Liver (tissue), 9 donors: ENCODE measurements around the gene PHLPP1. TPM values are rescaled to one million over a fixed set of nuclear protein-coding genes. Genes with fewer than 3 reads are reported as not detected.

ENCODE experiments used
- DNase-seq: peaks from one replicate; pipeline ENCODE4 v3.0.0-alpha.2; 2017; ENCODE audit warnings: low spot score
- H3K27ac ChIP-seq, 2 donors: one replicate each; pipeline ENCODE4 v1.7.0; 2013; ENCODE audit warnings: inconsistent platforms in 2 of 2, low read length in 2 of 2, control low read depth in 1 of 2, low read depth in 1 of 2, mild to moderate bottlenecking in 1 of 2
- H3K27me3 ChIP-seq, 4 donors: one replicate each; pipeline versions ENCODE4 v1.6.1 to v1.7.0; 2013; ENCODE audit warnings: low read length in 3 of 4, inconsistent platforms in 1 of 4, mild to moderate bottlenecking in 1 of 4, moderate library complexity in 1 of 4; ENCODE audit not compliant: control insufficient read depth in 4 of 4, insufficient read depth in 4 of 4
- H3K36me3 ChIP-seq, 4 donors: one replicate each; pipeline versions ENCODE4 v1.6.1 to v1.7.0; 2013; ENCODE audit warnings: low read length in 3 of 4, mild to moderate bottlenecking in 3 of 4, low read depth in 1 of 4, moderate library complexity in 1 of 4; ENCODE audit not compliant: control insufficient read depth in 4 of 4, insufficient read depth in 3 of 4
- H3K4me1 ChIP-seq, 4 donors: one replicate each; pipeline versions ENCODE4 v1.6.1 to v1.7.0; 2013; ENCODE audit warnings: low read length in 3 of 4, mild to moderate bottlenecking in 3 of 4, moderate library complexity in 1 of 4; ENCODE audit not compliant: control insufficient read depth in 4 of 4, insufficient read depth in 4 of 4
- H3K4me3 ChIP-seq, 3 donors: one replicate each; pipeline versions ENCODE4 v1.6.1 to v1.7.0; 2013; ENCODE audit warnings: low read length in 3 of 3, control low read depth in 1 of 3, low read depth in 1 of 3, mild to moderate bottlenecking in 1 of 3
- H3K9ac ChIP-seq, 2 donors: one replicate each; pipeline ENCODE4 v1.7.0; 2013; ENCODE audit warnings: low read length in 2 of 2, mild to moderate bottlenecking in 2 of 2, moderate library complexity in 2 of 2, control low read depth in 1 of 2, low read depth in 1 of 2
- H3K9me3 ChIP-seq, 4 donors: one replicate each; pipeline versions ENCODE4 v1.6.1 to v1.7.0; 2013; ENCODE audit warnings: low read length in 3 of 4; ENCODE audit not compliant: control insufficient read depth in 4 of 4
- EGR1 ChIP-seq, 2 donors: IDR thresholded peaks; 2 replicates each; pipeline ENCODE4 v1.6.1; 2016 to 2018; ENCODE audit warnings: antibody characterized with exemption in 2 of 2, low read depth in 2 of 2
- FOXA1 ChIP-seq: IDR thresholded peaks from 2 replicates; pipeline ENCODE4 v1.6.1; 2016; ENCODE audit warnings: antibody characterized with exemption
- GABPA ChIP-seq, 2 donors: IDR thresholded peaks in 1 of 2; conservative IDR thresholded peaks in 1 of 2; 2 replicates each; pipeline ENCODE4 v1.6.1; 2016; ENCODE audit warnings: antibody characterized with exemption in 2 of 2, mild to moderate bottlenecking in 1 of 2, moderate library complexity in 1 of 2
- HNF4A ChIP-seq, 2 donors: conservative IDR thresholded peaks; 2 replicates each; pipeline ENCODE4 v1.6.1; 2016; ENCODE audit warnings: antibody characterized with exemption in 2 of 2, mild to moderate bottlenecking in 2 of 2
- JUND ChIP-seq, 2 donors: IDR thresholded peaks; 2 replicates each; pipeline ENCODE4 v1.6.1; 2016; ENCODE audit warnings: antibody characterized with exemption in 2 of 2
- NR2F2 ChIP-seq: IDR thresholded peaks from 2 replicates; pipeline ENCODE4 v1.6.1; 2016; ENCODE audit warnings: antibody characterized with exemption
- RAD21 ChIP-seq, 2 donors: IDR thresholded peaks; 2 replicates each; pipeline ENCODE4 v1.6.1; 2016; ENCODE audit warnings: antibody characterized with exemption in 2 of 2, mild to moderate bottlenecking in 2 of 2
- RXRA ChIP-seq, 2 donors: IDR thresholded peaks; 2 replicates each; pipeline ENCODE4 v1.6.1; 2017 to 2018; ENCODE audit warnings: antibody characterized with exemption in 2 of 2, mild to moderate bottlenecking in 1 of 2
- SP1 ChIP-seq: IDR thresholded peaks from 2 replicates; pipeline ENCODE4 v1.6.1; 2018; ENCODE audit warnings: antibody characterized with exemption, mild to moderate bottlenecking
- TAF1 ChIP-seq: conservative IDR thresholded peaks from 2 replicates; pipeline ENCODE4 v1.6.1; 2016; ENCODE audit warnings: antibody characterized with exemption, mild to moderate bottlenecking
- YY1 ChIP-seq: IDR thresholded peaks from 2 replicates; pipeline ENCODE4 v1.6.1; 2016; ENCODE audit warnings: antibody characterized with exemption, mild to moderate bottlenecking
- WGBS: extraction: QIAGEN DNeasy Blood & Tissue Kit; methylation state at CpG from one replicate; pipeline ENCODE4 v1.1.7; 2013; 5-methylcytosine and 5-hydroxymethylcytosine counted together
- polyA plus RNA-seq, 2 donors: library from polyadenylated mRNA; stranded (reverse) in 1 of 2; unstranded in 1 of 2; fragments of 200-250 nt in 1 of 2; fragments of >200 nt in 1 of 2; fragmentation: Nextera tagmentation in 1 of 2; extraction: Ambion mirVana in 1 of 2; gene quantifications; one replicate each; pipeline versions ENCODE4 v1.2.1 to v1.2.3, GENCODE V29; 2013 to 2015
- total RNA-seq, 2 donors: library from RNA; depleted of rRNA; stranded (reverse); fragments of >200 nt; gene quantifications; one replicate each; pipeline ENCODE4 v1.2.3, GENCODE V29; 2014
- TF ChIP-seq, protein P1 (sequence below): fragments of 150-350 bp; IDR thresholded peaks from 2 replicates; pipeline ENCODE4 v1.5.1; 2017; ENCODE audit warnings: improper control_type of control experiment, low read depth, low read length; ENCODE audit not compliant: missing input control
- TF ChIP-seq, protein P2 (sequence below): IDR thresholded peaks from 2 replicates; pipeline ENCODE4 v1.6.1; 2016; ENCODE audit warnings: antibody characterized with exemption
- TF ChIP-seq, protein P3 (sequence below): IDR thresholded peaks from 2 replicates; pipeline ENCODE4 v1.6.1; 2016; ENCODE audit warnings: antibody characterized with exemption
- donor health status: healthy.
- donor health status: healthy.
- donor health status: healthy.
- donor health status: healthy.
- donor health status: healthy.

The PHLPP1 gene
- total and polyA plus RNA-seq, 4 donors, result 4.2 to 14.5 (median 8.6) TPM

DNA sequence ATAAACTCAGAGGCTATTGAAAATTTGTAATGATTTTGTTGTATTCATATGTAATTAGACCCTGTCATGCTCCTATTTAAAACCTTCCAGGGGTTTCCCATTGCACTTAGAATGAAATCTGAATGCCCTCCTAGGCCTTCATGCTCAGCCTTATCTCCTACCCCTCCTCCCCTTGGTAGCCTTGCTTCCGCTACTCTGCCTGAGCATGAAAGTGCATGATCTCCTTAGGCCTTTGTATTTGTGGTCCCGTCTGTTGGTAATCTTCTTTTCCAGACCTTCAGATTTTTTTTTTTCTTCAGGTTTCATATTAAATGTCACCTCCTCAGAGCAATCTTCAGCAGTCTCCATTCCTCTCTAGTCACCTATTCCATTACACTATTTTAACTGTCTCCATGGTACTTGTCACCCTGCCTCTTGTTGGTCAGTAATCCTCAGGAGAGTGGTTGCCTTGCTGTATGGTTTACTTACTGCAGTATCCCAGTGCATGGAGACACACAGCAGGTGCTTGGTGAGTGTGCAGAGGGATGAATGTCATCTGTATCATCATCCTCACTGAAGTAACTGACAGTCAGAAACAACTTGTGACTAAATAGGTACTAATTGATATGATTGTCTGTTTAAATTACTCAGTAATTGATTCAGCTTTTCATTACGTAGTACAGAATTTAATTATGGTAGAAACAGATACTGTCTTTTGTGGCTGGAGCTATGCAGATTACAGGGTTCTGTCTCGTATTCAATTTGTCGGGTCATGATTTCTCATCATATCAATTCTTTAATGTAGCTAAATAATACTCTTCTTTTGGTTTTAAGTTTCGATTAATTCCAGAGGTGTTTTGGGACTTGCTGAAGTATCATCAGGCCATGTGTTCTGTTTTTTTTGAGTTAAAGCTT lies 63.9 kb downstream of the PHLPP1 start:
- Histone ChIP-seq H3K9ac (no peak overlapping the region), H3K36me3 (no peaks in the 10 kb centered on the region), H3K27me3 (no peaks in the 10 kb centered on the region), H3K4me3 (no peak overlapping the region), H3K9me3 (no peaks in the 10 kb centered on the region), H3K4me1 (peaks cover 3 to 23% (median 3%) of the 10 kb centered on the region in 4 donors), H3K27ac (no peak overlapping the region)
- no peak for TF ChIP-seq TAF1
- TF ChIP-seq HNF4A (conservative IDR thresholded peaks at IDR 0.05), result no peak
- no peak for TF ChIP-seq YY1
- no peak for TF ChIP-seq NR2F2
- TF ChIP-seq EGR1 (IDR thresholded peaks at IDR 0.05; ENCODE audit: low read depth in 2 of 2), result no peak
- TF ChIP-seq, protein P1, sequence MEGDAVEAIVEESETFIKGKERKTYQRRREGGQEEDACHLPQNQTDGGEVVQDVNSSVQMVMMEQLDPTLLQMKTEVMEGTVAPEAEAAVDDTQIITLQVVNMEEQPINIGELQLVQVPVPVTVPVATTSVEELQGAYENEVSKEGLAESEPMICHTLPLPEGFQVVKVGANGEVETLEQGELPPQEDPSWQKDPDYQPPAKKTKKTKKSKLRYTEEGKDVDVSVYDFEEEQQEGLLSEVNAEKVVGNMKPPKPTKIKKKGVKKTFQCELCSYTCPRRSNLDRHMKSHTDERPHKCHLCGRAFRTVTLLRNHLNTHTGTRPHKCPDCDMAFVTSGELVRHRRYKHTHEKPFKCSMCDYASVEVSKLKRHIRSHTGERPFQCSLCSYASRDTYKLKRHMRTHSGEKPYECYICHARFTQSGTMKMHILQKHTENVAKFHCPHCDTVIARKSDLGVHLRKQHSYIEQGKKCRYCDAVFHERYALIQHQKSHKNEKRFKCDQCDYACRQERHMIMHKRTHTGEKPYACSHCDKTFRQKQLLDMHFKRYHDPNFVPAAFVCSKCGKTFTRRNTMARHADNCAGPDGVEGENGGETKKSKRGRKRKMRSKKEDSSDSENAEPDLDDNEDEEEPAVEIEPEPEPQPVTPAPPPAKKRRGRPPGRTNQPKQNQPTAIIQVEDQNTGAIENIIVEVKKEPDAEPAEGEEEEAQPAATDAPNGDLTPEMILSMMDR, result no peak
- no peak for TF ChIP-seq RXRA (IDR thresholded peaks at IDR 0.05)
- TF ChIP-seq, protein P2, sequence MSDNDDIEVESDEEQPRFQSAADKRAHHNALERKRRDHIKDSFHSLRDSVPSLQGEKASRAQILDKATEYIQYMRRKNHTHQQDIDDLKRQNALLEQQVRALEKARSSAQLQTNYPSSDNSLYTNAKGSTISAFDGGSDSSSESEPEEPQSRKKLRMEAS, result no peak
- TF ChIP-seq, protein P3, sequence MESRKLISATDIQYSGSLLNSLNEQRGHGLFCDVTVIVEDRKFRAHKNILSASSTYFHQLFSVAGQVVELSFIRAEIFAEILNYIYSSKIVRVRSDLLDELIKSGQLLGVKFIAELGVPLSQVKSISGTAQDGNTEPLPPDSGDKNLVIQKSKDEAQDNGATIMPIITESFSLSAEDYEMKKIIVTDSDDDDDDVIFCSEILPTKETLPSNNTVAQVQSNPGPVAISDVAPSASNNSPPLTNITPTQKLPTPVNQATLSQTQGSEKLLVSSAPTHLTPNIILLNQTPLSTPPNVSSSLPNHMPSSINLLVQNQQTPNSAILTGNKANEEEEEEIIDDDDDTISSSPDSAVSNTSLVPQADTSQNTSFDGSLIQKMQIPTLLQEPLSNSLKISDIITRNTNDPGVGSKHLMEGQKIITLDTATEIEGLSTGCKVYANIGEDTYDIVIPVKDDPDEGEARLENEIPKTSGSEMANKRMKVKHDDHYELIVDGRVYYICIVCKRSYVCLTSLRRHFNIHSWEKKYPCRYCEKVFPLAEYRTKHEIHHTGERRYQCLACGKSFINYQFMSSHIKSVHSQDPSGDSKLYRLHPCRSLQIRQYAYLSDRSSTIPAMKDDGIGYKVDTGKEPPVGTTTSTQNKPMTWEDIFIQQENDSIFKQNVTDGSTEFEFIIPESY, result no peak
- TF ChIP-seq FOXA1, result no peak
- TF ChIP-seq JUND (IDR thresholded peaks at IDR 0.05), result no peak
- TF ChIP-seq SP1, result no peak
- no peak for TF ChIP-seq GABPA (IDR thresholded peaks at IDR 0.05 in 1 of 2, conservative IDR thresholded peaks at IDR 0.05 in 1 of 2)
- no peak for TF ChIP-seq RAD21 (IDR thresholded peaks at IDR 0.05)
- DNase-seq, result no peak
- WGBS, result 93% methylated on average over 6 of the region's 6 CpGs

DNA sequence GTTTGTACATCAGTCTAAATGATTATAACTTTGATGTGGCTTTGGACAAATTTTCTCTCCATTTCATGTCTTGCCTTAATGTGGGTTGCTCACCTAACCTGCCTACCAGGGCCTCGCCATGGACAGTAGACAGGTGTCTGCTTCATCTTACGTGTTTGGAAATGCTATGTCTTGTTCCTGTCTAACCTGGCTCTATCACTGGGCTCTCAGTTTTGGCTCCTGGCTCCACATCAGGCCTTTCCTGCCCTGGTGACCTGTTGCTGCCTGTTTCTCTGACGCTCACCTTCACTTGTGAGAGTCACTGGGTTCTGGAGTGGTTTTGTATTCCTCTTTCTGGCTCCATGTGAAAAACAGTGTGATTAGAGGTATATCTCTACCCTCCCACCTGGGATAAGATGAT lies 65.9 kb downstream of the PHLPP1 start:
- Histone ChIP-seq H3K4me1 (peaks cover 3 to 19% (median 3%) of the 10 kb centered on the region in 4 donors), H3K36me3 (no peaks in the 10 kb centered on the region), H3K9ac (no peak overlapping the region), H3K9me3 (no peaks in the 10 kb centered on the region), H3K27ac (peak overlapping the region in 1 of 2 donors; percentile 55), H3K4me3 (no peak overlapping the region), H3K27me3 (no peaks in the 10 kb centered on the region)
- DNase-seq, result no peak
- TF ChIP-seq EGR1 (IDR thresholded peaks at IDR 0.05; ENCODE audit: low read depth in 2 of 2), result no peak
- WGBS, result 68% methylated on average over 3 of the region's 3 CpGs
